Activated CD8-positive, alpha-beta memory T cell treated with anti-CD3 and anti-CD28 coated beads for 4 hours (primary cell): ENCODE results near the gene H6PD.

Source experiments
- DNase-seq, 2 donors: peaks; one replicate each; pipeline ENCODE4 v3.0.0-alpha.2; 2020; ENCODE audit warnings: low read depth in 2 of 2

The H6PD gene

GRCh38 chr1:9207086-9207485 is 27.5 kb upstream of the H6PD start:
- DNase-seq, result no peak

- no peak for DNase-seq
Measured at GRCh38 chr1:9207715-9208114, 26.9 kb upstream of the H6PD start.

- DNase-seq, result no peak
Measured at GRCh38 chr1:9211291-9211811, 23.2 kb upstream of the H6PD start.

GRCh38 chr1:9212735-9213134 is 21.8 kb upstream of the H6PD start:
- no peak for DNase-seq

GRCh38 chr1:9213956-9214355 is 20.6 kb upstream of the H6PD start:
- no peak for DNase-seq

GRCh38 chr1:9218917-9219316 is 15.7 kb upstream of the H6PD start:
- DNase-seq, result no peak

- no peak for DNase-seq
Measured at GRCh38 chr1:9222846-9223625, 11.5 kb upstream of the H6PD start.

- no peak for DNase-seq
Measured at GRCh38 chr1:9224664-9225410, 9.7 kb upstream of the H6PD start.

- DNase-seq, result no peak
Measured at GRCh38 chr1:9225411-9225785, 9.2 kb upstream of the H6PD start.

- DNase-seq, result no peak
Measured at GRCh38 chr1:9228609-9229008, 6.0 kb upstream of the H6PD start.

- no peak for DNase-seq
Measured at GRCh38 chr1:9229549-9229948, 5.0 kb upstream of the H6PD start.

GRCh38 chr1:9230869-9231533 is 3.6 kb upstream of the H6PD start:
- no peak for DNase-seq

- no peak for DNase-seq
Measured at GRCh38 chr1:9231648-9232332, 2.8 kb upstream of the H6PD start.

GRCh38 chr1:9233241-9233941 is 1.2 kb upstream of the H6PD start:
- no peak for DNase-seq

GRCh38 chr1:9233942-9234222 is 692 bp upstream of the H6PD start:
- no peak for DNase-seq

- DNase-seq, result no peak
Measured at GRCh38 chr1:9235096-9235459, 504 bp downstream of the H6PD start.

- no peak for DNase-seq
Measured at GRCh38 chr1:9235560-9235959, 986 bp downstream of the H6PD start.

GRCh38 chr1:9238134-9238533 is 3.6 kb downstream of the H6PD start:
- DNase-seq, result no peak

GRCh38 chr1:9238550-9238949 is 4.0 kb downstream of the H6PD start:
- DNase-seq, result no peak

GRCh38 chr1:9239622-9240401 is 5.2 kb downstream of the H6PD start:
- DNase-seq, result peak; percentile 12 to 15
